Keratinocyte (primary cell): ENCODE results near the gene ELF4. TPM values are rescaled to one million over a fixed set of nuclear protein-coding genes. Genes with fewer than 3 reads are reported as not detected.

ENCODE experiments used
- DNase-seq: peaks from one replicate; pipeline ENCODE4 v3.0.0-alpha.2; 2011; ENCODE audit warnings: low read depth, missing footprints, low spot score
- FAIRE-seq: peaks from 2 replicates; lab custom pipeline; 2011; peaks lifted over from hg19 to GRCh38; lab: Jason Lieb, UNC
- H2AFZ ChIP-seq: 2 replicates; pipeline ENCODE4 v1.6.0; 2012; ENCODE audit warnings: low read length, control low read depth, inconsistent platforms; ENCODE audit not compliant: control insufficient read depth
- H3K27ac ChIP-seq: 2 replicates; pipeline ENCODE4 v1.5.1; 2011; ENCODE audit warnings: low read length; ENCODE audit not compliant: control insufficient read depth, insufficient read depth
- H3K27me3 ChIP-seq: 3 replicates; pipeline ENCODE4 v1.6.0; 2011; ENCODE audit warnings: low read length; ENCODE audit not compliant: control insufficient read depth, insufficient read depth; ENCODE audit errors: extremely low read depth
- H3K36me3 ChIP-seq, 2 experiments: 2 replicates in 1 of 2; 3 replicates in 1 of 2; pipeline ENCODE4 v1.5.1; 2011; ENCODE audit warnings: low read length in 2 of 2, mild to moderate bottlenecking in 1 of 2; ENCODE audit not compliant: control insufficient read depth in 2 of 2, insufficient read depth in 2 of 2; ENCODE audit errors: extremely low read depth in 1 of 2
- H3K4me1 ChIP-seq: 3 replicates; pipeline ENCODE4 v1.5.1; 2011; ENCODE audit warnings: low read length; ENCODE audit not compliant: control insufficient read depth, insufficient read depth; ENCODE audit errors: extremely low read depth
- H3K4me2 ChIP-seq: 3 replicates; pipeline ENCODE4 v1.6.0; 2011; ENCODE audit warnings: low read depth, low read length; ENCODE audit not compliant: control insufficient read depth, insufficient read depth; ENCODE audit errors: extremely low read depth
- H3K4me3 ChIP-seq, 3 experiments: fragments of 200-600 bp in 1 of 3; sonication (generic) in 1 of 3; 2 replicates in 2 of 3; 3 replicates in 1 of 3; pipeline ENCODE4 v1.5.1; 2011 to 2016; ENCODE audit warnings: low read length in 3 of 3, mild to moderate bottlenecking in 3 of 3, control low read depth in 2 of 3, inconsistent platforms in 1 of 3, low read depth in 1 of 3, mixed read lengths in 1 of 3, mixed run types in 1 of 3, moderate library complexity in 1 of 3; ENCODE audit not compliant: control insufficient read depth in 2 of 3, insufficient read depth in 2 of 3; ENCODE audit errors: extremely low read depth in 1 of 3
- H3K79me2 ChIP-seq: 2 replicates; pipeline ENCODE4 v1.6.0; 2012; ENCODE audit warnings: low read length; ENCODE audit not compliant: control insufficient read depth, insufficient read depth
- H3K9ac ChIP-seq: 3 replicates; pipeline ENCODE4 v1.6.0; 2011; ENCODE audit warnings: low read length; ENCODE audit not compliant: control insufficient read depth, insufficient read depth; ENCODE audit errors: extremely low read depth
- H3K9me1 ChIP-seq: 3 replicates; pipeline ENCODE4 v1.6.0; 2011; ENCODE audit warnings: low read length; ENCODE audit not compliant: control insufficient read depth, insufficient read depth; ENCODE audit errors: extremely low read depth
- H3K9me3 ChIP-seq: 2 replicates; pipeline ENCODE4 v1.5.1; 2012; ENCODE audit warnings: low read depth, low read length; ENCODE audit not compliant: control insufficient read depth
- H4K20me1 ChIP-seq: 3 replicates; pipeline ENCODE4 v1.6.0; 2011; ENCODE audit warnings: low read length; ENCODE audit not compliant: control insufficient read depth, insufficient read depth; ENCODE audit errors: extremely low read depth
- EZH2 ChIP-seq: IDR thresholded peaks from one replicate; pipeline ENCODE4 v1.6.1; 2012; ENCODE audit warnings: inconsistent platforms, mild to moderate bottlenecking, low read length, moderate library complexity
- dilution Hi-C: fragments of 300-500 bp; cut with MboI; formaldehyde crosslinking; loops from one replicate; pipeline ENCODE4 v1.7.0; 2020; ENCODE audit warnings: low sequenced_read_pairs; ENCODE audit not compliant: extremely low pct_ligation_motif_present
- polyA plus RNA-seq, 5 experiments: library from polyadenylated mRNA; depleted of rRNA in 3 of 5; stranded (reverse) in 3 of 5; stranded (forward) in 1 of 5; unstranded in 1 of 5; fragments of >200 nt; gene quantifications; 1 replicate in 1 of 5; 2 replicates in 3 of 5; 3 replicates in 1 of 5; pipeline versions ENCODE4 v1.2.1 to v1.2.3, GENCODE V29; 2011 to 2012; ENCODE audit warnings: missing spikeins in 2 of 5, low read depth in 1 of 5, low replicate concordance in 1 of 5
- TF ChIP-seq, protein P1 (sequence below), 3 experiments: IDR thresholded peaks in 1 of 3; conservative IDR thresholded peaks in 1 of 3; optimal IDR thresholded peaks in 1 of 3; 2 replicates in 2 of 3; 3 replicates in 1 of 3; pipeline versions ENCODE3 to v1.5.1; 2011; ENCODE audit warnings: low read length in 3 of 3, mild to moderate bottlenecking in 3 of 3, moderate library complexity in 2 of 3, control low read depth in 1 of 3, inconsistent platforms in 1 of 3; ENCODE audit not compliant: insufficient read depth in 2 of 3; ENCODE audit errors: extremely low read depth in 1 of 3

ELF4 gene
- polyA plus RNA-seq, 1 donor (not counting 4 experiments of a cell fraction or from before 2014, with no cell fraction given) = 17.6 TPM

DNA sequence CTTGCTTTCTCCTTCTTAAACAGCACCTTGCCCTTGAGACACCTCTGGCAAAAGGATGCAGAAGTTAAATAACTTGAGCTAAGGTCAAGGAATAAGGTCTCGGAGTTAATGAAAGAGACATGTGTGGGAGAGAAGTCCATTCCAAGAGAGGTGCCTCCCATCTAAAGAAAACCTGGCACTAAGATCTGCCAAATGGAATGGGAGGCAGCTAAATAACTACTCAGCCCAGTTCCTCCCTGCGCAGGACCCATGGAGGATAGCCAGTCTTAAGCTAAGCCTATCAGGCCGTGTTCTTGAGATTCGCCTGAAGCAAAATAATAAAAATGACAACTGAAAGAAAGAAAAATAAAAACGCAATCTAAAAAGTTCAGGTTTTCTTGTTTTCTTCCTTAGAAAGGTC is 20.7 kb upstream of the ELF4 start:
- Histone ChIP-seq H3K36me3 (peaks cover 0 to 2% of the 10 kb centered on the region in 2 experiments), H4K20me1 (no peaks in the 10 kb centered on the region), H3K79me2 (no peaks in the 10 kb centered on the region), H3K9me1 (no peaks in the 10 kb centered on the region), H2AFZ (no peak overlapping the region), H3K9me3 (no peaks in the 10 kb centered on the region), H3K4me2 (no peak overlapping the region), H3K4me3 (no peak overlapping the region), H3K27me3 (no peaks in the 10 kb centered on the region), H3K27ac (no peak overlapping the region), H3K4me1 (peaks cover under 1% of the 10 kb centered on the region), H3K9ac (no peak overlapping the region)
- dilution Hi-C loops = no loop called here
- TF ChIP-seq, protein P1, sequence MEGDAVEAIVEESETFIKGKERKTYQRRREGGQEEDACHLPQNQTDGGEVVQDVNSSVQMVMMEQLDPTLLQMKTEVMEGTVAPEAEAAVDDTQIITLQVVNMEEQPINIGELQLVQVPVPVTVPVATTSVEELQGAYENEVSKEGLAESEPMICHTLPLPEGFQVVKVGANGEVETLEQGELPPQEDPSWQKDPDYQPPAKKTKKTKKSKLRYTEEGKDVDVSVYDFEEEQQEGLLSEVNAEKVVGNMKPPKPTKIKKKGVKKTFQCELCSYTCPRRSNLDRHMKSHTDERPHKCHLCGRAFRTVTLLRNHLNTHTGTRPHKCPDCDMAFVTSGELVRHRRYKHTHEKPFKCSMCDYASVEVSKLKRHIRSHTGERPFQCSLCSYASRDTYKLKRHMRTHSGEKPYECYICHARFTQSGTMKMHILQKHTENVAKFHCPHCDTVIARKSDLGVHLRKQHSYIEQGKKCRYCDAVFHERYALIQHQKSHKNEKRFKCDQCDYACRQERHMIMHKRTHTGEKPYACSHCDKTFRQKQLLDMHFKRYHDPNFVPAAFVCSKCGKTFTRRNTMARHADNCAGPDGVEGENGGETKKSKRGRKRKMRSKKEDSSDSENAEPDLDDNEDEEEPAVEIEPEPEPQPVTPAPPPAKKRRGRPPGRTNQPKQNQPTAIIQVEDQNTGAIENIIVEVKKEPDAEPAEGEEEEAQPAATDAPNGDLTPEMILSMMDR (optimal IDR thresholded peaks at IDR 0.05 in 1 of 3, IDR thresholded peaks at IDR 0.05 in 1 of 3, conservative IDR thresholded peaks at IDR 0.05 in 1 of 3; ENCODE audit: extremely low read depth in 1 of 3, insufficient read depth in 2 of 3, low read length in 3 of 3) = no peak
- TF ChIP-seq EZH2 = no peak
- no peak for FAIRE-seq
- no peak for DNase-seq

DNA sequence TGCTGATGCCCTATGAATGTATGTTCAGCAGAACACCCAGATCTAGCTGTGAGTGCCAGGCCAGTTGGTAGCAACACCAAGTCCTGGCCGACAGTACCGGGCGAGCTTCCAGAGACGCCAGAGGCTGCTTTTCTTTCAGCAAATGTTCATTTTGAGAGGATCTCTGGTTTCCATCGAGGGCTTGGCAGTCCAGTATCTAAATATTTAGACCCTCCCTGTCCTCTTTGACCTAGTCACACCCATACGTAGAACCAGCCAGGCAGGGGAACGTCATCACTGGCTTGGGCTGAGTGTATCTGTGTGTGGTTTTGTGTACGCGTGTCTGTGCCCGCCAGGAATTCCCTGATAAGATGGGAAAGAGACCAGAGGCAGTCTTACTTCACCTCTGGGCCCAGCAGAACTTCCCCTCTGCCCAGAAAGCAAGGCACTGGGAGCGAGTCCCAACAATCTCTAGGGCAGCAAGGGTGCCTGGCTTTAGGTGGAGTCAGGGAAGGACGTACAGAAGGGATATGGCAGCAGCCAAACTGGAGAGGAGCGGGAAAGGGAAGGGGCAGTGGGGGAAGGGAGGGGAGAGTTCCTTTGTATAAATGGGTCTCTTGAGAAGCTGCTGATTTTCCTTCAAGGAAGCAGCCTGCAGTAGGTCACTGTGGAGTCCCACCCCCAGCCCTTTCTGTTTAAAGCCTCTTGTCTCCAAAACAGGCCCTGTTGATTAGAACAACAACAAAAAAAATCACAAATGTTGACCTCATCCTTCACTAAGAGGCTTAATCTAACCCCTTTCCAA is 15.0 kb upstream of the ELF4 start:
- Histone ChIP-seq H3K9me1 (no peaks in the 10 kb centered on the region), H3K27me3 (no peaks in the 10 kb centered on the region), H3K79me2 (no peaks in the 10 kb centered on the region), H3K4me2 (peak overlapping the region; percentile 49), H3K4me3 (peak overlapping the region in 1 of 3 experiments; percentile 2), H2AFZ (no peak overlapping the region), H3K9ac (peak overlapping the region; percentile 67), H3K4me1 (peaks cover 24% of the 10 kb centered on the region), H3K36me3 (no peaks in the 10 kb centered on the region), H4K20me1 (no peaks in the 10 kb centered on the region), H3K9me3 (no peaks in the 10 kb centered on the region), H3K27ac (peak overlapping the region; percentile 83)
- dilution Hi-C loops = no loop called here
- TF ChIP-seq, protein P1 (optimal IDR thresholded peaks at IDR 0.05 in 1 of 3, IDR thresholded peaks at IDR 0.05 in 1 of 3, conservative IDR thresholded peaks at IDR 0.05 in 1 of 3; ENCODE audit: extremely low read depth in 1 of 3, insufficient read depth in 2 of 3, low read length in 3 of 3) = no peak
- TF ChIP-seq EZH2 = no peak
- FAIRE-seq (peak; percentile 75), DNase-seq (no peak)
